Activated CD4-positive, alpha-beta T cell treated with anti-CD3 and anti-CD28 coated beads, Interleukin-2, Interleukin-4, amounts not matched to agents 100 ng/mL and 50 ng/mL, durations not matched to agents 16 hours and 8 hours (primary cell): ENCODE measurements around the gene PPA2.

Experiments used
- DNase-seq: peaks from one replicate; pipeline ENCODE4 v3.0.0-alpha.2; 2020; ENCODE audit warnings: low spot score

Gene PPA2

DNA sequence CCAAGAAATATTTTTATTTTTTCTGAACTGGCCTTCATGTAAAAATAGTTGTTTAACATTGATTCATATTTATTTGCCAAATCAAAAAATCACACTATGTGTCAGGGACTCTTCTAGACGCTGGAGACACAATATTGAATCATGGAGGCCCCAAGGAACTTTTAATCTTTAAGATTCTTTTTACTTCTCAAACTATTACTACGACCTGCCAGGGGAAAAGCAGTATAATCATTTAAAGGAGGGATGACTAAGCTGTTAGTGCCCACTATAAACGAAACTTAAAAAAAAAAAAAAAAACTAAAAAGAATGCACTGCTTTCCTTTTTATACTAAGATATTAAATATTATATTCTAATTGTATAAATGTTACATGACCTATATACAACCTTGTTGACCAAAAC is 84.7 kb downstream of the PPA2 start:
- DNase-seq = no peak

DNA sequence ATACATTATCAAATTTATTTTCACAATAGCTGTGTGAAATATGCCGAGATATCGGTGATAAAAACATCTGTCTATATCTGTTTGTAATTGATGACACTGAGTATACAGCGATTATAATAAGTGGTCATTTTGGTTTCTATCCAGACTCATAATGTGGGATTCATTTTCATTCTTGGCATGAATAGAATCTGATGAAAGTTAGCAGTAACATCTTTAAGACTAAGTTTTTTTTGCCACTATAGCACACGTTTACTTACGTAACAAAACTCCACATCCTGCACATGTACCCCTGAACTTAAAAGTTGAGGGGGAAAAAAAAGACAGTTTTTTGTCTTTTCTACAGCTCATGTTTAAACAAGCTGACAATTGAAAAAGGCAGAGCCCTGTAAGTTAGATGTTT is 86.4 kb downstream of the PPA2 start:
- no peak for DNase-seq

DNA sequence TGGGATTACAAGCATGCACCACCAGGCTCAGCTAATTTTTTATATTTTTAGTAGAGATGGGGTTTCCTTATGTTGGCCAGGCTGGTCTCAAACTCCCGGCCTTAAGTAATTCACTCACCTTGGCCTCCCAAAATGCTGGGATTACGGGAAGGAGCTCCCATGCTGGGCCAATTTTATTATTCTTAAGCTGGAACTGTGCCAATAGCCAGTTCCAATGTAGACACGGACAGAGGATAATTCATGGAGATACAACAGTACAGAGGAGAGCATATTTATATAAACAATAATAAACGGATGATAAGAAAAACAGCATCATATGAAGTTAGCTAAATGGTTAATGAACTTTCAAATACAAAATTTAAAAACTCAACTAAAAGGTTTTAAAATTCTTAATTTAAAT is 87.8 kb downstream of the PPA2 start:
- DNase-seq = no peak

DNA sequence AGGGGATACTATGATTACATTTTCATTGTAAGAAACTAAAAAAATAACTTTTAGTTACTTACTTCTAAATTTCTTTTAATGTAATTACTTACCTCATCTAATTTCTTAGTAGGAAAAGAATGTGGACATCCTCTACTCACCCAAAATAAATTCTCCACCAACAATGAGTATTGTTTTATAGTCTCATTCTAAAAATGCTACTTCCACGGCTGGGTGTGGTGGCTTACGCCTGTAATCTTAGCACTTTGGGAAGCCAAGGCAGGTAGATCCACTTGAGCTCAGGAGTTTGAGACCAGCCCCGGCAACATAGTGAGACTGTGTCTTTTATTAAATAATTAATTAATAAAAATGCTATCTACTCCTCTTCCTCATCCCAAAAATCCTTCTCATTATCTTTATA is 99.8 kb downstream of the PPA2 start:
- no peak for DNase-seq

DNA sequence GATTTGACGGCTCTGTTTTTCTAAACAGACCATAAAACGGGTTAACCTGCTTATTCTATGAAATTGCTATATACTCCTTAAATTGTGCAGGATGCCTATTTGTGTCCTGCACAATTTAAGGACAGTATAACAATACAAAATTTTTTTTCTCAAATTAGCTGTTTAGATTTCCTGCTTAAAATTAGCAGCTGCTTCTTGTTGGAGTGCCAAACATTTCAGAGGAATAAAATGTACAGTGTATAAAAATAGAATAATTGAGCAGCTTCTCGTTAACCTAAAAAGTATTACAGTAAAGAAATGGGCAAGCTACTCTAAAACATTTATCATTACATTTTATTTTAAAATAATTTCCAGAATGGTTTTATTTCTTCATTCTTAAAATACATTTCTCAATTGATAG is 100.5 kb downstream of the PPA2 start:
- DNase-seq = no peak

DNA sequence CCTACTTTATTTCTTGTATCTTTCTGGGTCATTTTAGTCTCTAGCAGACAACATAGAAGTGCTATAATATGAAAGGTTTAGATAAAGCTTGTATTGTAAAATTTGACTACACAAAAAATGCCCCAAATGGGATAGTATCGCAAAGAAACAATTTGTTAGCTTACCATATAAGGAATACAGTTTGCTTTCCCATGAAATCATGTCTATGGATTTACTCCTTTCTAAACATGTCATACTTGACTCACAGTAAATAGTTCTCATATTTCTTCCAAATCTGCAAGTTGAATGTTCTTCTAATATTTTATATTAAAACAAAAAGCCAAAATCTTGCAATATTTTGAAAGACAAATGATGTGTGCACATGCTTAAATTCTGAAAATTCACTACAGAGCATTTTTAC is 103.9 kb downstream of the PPA2 start:
- no peak for DNase-seq

DNA sequence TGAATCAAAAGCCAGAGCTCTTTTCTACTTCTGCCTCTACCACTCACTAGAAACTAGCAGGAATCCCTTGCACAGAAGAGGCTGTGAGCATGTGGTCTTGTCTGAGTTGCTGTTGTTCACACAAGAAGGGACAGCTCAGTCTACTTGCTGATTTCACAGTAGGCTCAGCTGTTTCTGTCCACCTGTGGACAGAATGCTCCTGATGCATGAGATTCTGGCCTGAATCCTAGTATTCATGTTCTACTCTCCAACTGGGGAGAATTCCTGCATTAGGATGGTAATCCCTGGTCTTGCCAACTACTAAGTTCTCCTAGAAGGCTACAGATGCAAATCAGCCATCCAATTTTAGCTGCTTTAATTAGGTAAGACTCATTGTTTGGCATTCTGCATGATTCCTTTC is 112.8 kb downstream of the PPA2 start:
- no peak for DNase-seq

- DNase-seq = no peak
Observed at GRCh38 chr4:105357258-105357980, 116.4 kb downstream of the PPA2 start.

- no peak for DNase-seq
Observed at GRCh38 chr4:105356194-105356593, 117.7 kb downstream of the PPA2 start.

GRCh38 chr4:105352826-105353225 is 121.0 kb downstream of the PPA2 start:
- peak; percentile 25 for DNase-seq

- no peak for DNase-seq
Observed at GRCh38 chr4:105351861-105352260, 122.0 kb downstream of the PPA2 start.

DNA sequence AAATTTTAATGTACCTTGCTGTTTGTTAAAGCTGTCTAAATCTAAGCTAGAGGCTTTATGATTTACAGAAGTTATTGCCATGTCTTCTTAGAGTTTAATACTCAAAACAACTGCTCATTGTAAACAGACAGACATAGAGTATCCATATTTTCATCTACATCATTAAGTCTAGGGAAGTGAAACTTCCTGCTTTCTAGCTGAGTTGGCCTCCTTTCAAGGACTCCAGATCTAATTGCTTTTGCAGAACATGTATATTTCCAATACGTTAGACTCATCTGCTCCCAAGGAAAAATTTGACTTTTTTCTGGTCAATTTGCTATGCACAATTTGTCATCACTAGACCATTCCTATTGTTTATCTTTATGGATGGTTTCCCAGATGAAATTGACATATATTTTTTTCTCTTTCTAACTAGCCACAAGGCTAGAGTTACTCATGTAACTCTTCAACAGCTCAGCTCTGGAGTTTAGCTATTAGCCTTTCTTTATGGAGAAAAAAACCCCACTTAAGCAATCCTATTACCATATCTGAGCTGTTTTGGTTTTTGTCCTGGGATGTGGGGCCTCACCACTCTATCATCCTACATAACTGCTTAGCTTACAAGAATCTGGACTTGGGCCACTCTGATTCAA is 122.9 kb downstream of the PPA2 start:
- no peak for DNase-seq

- no peak for DNase-seq
Observed at GRCh38 chr4:105348719-105349118, 125.1 kb downstream of the PPA2 start.

- no peak for DNase-seq
Observed at GRCh38 chr4:105346869-105347268, 127.0 kb downstream of the PPA2 start.

DNA sequence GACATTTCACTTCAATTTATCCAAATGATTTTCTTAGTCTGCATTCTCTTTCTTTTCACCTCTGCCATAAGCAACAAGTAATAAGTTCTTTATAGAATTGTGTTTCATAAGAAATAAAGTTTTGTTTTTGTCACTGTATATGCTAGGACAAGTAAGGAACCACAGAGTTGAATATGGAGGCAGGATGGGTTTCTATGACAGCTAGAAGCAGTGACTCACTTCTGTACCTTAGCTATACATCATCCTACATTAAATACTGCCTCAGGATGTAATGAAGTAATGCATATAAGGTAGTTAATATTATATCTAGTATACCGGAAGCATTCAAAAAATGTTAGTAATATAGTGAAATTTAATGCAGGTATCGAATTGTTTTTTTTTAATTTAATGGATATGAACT is 128.0 kb downstream of the PPA2 start:
- DNase-seq = no peak

- DNase-seq = no peak
Observed at GRCh38 chr4:105345358-105345757, 128.5 kb downstream of the PPA2 start.

GRCh38 chr4:105344141-105344540 is 129.7 kb downstream of the PPA2 start:
- no peak for DNase-seq

- DNase-seq = no peak
Observed at GRCh38 chr4:105343146-105343931, 130.5 kb downstream of the PPA2 start.

DNA sequence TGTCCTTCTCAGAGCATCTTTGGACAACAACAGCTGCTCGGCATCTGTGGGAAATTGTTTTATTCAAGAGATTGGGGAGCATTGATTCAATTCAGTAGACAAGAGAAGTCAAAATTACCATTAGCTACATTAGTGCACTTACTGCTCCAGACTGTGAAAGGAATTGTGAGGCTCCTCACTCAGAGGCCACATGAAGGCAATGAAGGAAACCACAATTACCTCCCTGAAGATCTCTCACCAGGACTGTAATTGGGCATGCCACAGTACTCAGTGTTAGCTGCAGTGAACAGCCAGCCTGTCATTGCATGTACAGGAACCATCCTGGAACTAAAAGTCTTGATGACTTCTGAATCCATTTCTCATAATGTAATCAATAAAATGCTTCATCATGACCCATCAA is 144.8 kb downstream of the PPA2 start:
- no peak for DNase-seq

- DNase-seq = no peak
Observed at GRCh38 chr4:105327956-105328355, 145.9 kb downstream of the PPA2 start.

DNA sequence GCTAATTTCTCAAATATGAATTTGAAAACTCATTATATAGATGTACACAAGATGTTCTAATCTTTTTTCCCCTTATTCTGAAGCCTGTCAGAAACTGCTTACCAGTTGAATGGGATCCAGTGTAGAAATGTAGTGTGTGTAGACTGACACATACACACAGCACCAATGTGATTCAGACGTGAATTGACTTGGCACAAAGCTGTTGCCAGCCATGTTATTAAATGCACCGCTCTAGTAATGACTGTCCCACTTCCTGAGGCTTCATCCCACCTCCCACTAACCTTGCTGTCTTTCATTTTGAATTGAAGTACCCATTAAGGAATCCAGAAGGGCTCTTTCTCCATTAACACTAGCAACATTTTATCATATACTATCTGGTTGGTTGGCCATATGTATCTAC is 146.6 kb downstream of the PPA2 start:
- peak; percentile 55 for DNase-seq
